GM21367 (cell line): ENCODE measurements around the gene C3.
"Not testable (repeated sequence)": the region's sequence is repeated elsewhere in the genome, so short reads cannot be mapped to it uniquely, and the experiment has no call there.

Source experiments
- ATAC-seq: cut with Tn5 transposase; IDR thresholded peaks from one replicate; pipeline ENCODE4 v1.9.1; 2021; ENCODE audit not compliant: unreplicated experiment

C3 gene

DNA sequence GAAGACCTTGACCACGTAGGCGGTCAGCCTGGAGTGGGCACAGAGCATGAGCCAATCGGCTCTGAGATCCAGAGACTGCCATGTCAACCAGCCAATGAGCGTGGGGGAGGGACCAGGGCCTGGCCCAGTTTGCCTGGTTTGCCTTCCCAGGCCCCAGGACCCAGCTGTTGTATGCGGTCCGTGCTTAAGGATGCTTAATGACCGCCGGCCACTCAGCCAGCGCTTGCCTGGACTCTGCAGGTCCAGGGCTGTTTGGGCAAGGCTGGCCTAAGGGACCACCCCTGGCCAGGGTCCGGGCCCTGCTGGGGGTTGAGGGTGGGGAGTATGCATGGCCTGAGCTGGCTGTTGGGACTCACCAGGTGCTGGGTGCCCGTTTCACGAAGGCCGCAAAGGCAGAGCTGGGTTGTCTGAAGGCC, 27.4 kb downstream of the C3 start:
- ATAC-seq = no peak

DNA sequence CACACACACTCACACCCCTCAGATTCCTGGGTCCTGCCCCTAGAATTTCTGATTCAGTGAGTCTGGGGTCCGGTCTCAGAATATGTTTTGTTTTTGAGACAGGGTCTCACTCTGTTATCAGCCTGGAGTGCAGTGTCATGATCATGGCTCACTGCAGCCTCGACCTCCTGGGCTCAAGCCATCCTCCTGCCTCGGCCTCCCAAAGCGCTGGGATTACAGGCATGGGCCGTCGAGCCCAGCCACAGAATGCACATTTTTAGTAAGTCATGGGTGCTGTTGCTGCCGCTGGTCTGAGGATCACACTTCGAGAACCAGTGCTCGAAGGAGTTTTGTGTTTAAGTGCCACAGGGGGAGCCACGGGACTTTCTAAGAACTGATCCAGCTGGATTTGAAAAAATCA, 28.4 kb downstream of the C3 start:
- no peak for ATAC-seq

DNA sequence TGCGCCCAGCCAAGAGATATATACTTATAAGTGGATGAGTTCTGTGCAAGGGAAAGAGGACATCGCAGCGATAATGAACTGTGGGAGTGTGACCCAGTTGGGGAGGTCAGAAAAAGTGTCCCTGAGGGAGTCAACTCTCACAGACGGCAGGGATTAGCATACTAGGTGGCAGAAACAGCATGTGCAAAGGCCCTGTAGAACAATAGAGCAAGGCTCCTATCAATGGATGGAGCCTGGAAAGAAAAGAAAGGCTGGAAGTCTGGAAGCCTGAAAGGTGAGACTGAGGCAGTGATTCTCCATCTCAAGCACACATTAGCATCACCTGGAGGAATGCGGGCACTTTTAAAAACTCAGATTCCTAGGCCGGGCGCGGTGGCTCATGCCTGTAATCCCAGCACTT, 29.1 kb downstream of the C3 start:
- ATAC-seq = no peak

DNA sequence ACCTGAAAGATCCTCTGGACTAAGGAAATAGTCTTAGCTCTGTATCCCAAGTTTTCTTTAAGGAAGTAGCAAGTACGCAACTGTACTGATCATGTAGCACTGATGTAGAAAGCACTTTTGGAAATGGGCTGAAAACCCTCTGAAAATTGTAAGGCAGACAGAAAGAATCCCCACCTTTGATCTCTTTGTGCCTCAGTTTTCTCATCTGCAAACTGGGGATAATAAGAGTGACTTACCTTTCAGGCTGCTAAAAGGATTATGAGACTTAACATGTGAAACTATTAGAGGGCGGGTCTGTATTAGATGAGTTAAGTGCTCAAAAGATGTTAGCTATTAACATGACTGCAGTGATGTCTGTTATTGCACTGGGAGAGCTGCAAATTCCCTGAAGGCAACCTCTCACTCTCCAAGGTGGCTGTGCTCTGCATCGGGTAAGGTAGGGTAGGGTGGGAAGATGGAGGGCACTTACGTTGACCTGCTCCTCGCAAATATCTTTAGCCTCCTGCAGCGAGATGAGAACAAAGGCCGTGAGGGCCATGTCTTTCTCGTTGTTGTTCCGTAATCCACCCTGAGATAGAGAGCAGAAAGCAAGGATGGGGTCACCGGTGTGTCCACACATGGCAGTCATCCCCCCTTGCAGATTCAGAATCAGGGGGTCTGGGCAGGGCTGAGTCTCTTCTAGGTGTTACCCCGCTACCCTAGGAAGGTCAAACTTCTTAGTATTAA, 30.1 kb downstream of the C3 start:
- no peak for ATAC-seq

DNA sequence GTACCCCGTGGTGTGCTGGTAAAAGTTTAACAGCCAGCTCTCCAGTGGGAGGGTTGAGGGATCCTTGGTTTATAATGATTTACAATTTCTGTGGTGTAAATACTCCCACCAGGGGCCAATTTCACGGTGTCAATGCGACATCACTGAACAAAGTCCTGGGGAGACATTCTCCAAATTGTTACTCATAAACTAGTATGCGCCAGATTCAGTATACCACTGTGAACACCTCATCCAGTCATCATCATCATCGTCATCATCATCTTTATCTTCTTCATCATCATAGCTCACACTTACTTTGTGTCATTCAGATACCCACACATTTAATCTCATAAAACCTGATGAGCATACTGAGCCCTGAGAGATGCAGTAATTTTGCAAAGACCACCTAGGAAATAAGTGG, 33.3 kb downstream of the C3 start:
- ATAC-seq = no peak

DNA sequence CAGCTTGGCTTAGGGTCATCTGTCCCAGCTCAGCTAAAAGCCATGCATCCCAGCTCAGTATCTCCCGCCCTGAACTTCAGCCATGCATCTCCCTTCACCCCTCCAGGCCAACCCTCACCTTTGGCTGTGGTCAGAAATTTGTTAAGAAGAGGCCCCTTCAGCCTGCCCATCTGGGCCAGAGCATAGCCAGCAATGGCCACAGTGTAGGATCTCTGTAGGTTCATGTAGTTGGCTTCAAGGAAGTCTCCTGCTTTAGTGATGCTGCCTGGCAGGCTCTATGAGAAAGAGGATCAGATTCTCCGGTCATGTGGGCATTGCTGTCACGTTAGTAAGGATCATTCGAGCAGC, 33.8 kb downstream of the C3 start:
- ATAC-seq = no peak

DNA sequence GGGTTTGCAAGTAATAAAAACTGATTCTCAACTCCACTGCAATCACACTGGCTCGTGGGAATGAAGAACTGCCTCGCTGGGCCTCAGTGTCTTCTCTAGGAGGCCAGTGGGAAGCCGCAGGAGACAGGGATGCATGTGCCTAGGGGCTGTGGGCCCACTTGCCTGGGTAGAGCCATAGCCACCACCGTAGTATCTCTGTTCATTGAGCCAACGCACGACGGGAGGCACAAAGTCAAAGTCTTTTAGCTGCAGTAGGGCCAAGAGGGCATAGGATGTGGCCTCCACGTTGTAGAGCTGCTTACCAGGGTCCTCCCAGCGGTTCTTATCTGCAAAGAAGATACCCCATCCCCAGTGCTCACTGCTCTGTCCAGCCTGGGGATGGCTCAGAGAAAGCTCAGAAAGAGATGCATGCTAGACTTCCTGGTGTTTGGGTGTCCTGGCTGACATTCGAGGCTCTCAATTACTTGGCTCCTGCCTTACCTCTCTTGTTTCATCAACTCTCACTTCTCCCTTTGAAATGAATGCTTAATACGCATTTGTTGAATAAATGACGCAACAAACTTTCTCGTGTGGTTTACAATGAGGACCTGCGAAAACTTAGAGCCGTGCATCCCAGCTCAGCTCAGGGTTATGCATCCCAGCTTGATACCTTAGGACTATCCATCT, 34.4 kb downstream of the C3 start:
- no peak for ATAC-seq

DNA sequence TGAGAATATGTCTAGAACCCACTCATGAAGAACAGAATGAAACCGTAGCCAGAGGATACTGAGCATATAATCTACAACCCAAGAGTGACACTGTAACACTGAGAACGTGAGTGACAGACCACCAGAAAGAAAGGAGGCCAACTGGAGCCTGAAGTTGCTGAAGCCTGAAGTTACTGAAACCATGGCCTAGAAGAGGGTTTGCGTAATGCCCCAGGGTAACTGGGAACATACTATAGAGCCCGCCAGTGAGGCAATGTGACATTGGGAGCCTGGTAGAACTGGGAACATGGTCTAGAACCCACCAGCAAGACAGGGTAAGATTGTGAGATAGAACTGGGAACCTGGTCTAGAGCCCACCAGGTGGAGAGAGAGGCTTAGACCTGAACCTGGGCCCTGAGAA, 35.0 kb downstream of the C3 start:
- ATAC-seq = no peak

DNA sequence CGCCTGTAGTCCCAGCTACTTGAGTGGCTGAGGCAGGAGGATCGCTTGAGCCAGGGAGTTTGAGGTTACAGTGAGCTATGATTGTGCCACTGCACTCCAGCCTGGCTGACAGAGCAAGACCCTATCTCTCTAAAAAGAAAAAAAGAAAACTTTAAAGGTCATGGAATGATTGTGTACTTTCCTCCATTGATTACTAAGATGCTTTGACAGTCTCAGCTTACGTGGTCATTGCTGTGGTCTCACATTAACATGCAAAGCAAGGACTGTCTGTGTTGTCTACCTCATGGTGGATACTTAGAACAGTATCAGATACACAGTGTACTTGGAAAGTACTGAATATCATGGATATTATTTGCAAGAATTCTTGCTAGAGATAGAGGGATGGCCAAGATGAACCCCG, 36.5 kb downstream of the C3 start:
- no peak for ATAC-seq

DNA sequence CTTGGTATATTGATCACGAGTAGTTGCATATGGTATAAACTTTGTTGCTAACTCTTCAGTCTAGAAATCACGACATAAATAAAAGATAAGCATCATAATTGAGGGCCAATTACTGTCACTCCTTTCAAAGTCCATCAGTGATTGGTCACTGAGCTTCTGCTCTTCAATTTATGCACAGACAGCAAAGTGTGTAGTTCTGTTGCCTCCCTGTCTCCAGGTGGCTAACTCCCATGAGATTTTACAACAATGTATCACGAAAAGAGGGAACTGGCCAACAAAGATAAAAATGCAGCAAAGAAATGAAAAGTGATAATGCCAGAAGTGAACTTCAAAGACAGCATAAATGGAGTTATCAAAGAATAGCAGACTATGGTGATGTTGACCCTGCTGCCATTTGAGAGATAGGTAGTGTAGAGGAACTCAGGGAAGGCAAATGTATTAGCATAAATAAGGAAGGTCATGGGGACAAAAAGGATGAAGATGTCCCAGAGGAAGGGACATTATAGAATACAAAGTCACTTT, 37.8 kb downstream of the C3 start:
- no peak for ATAC-seq

DNA sequence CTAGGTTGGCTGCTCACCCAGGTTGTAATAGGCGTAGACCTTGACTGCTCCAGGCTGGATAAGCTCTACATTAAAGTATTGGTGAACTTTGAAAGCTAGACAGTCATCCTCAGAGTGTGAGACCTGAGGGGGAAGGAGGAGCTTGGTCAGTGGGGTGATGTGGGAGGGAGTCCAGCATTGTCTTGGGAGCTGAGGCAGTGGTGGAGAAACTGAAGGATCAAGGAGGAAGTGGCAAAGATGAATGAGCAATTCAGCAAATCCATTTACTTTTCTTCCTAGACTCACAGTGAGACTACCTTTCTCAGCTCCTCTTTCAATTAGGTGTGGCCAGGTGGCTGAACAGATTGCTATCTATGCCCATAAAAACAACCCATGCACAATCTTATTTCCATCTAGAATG, 40.3 kb downstream of the C3 start:
- no peak for ATAC-seq

DNA sequence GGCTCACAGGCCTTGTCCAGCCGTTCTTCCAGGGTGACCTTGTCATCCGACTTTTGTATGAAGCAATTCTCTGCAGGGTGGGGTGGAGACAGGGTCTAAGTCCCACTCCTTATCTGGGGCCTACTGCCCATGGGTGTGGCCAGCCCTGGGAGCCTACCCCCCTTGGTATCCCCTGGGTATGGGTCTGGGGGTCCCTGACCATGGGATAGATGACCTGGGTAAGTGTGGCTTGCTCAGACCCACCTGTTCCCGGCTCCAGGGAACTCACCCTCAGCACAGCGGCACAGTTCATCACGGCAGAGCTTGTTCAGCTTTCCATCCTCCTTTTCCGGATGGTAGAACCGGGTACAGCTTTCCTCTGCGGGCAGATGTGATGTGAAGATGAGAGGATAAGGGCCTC, 41.3 kb downstream of the C3 start:
- no peak for ATAC-seq

DNA sequence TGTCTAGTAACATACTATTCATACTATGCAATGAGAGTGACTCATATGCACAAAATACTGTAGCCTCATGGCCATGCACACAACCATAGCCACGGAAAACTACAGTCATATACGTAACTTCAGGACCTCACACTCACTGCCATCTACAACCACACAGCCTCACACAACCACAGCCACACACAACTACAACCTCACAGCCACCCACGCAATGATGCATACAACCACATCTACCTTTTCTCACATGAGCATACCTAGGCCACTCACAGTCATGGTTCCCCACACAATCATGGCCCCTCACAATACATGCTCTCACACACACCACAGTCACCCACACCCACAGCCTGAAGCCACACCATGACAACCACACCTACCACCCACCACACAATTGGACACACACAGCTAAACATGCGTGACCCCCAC, 41.8 kb downstream of the C3 start:
- no peak for ATAC-seq

DNA sequence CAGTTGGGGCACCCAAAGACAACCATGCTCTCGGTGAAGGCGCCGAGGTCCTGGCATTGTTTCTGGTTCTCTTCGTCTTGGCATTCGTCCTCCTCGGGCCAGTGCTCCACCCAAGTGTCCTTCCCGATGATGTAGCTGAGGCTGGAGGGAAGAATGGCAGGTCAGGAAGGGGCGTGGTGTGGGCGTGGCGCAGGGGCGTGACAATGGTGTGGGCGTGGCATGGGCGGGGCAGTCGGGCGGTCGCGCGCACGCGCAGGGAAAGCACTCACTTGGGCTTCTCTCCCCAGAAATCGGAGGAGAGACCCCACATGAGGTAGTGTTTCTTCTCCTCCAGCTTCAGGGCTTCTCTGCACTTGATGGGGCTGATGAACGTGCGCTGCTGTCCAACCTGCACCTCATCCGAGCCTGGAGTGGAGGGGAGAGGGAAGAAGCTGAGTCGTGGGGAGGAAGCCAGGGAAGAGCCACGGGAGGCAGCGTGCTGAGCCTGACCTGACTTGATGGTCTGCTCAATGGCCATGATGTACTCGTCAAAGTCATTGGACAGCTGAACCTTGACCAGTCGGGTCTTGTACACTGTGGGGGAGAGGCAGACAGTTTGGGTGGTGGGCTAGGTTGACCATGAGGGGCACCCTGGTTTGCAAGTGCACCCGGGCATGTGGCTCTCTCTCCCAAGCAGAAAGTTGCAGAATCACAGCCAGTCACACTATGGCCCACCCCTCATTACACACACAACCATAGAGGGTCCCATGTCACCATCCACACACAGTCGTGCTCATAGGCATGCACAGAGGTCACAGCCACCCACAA, 42.4 kb downstream of the C3 start:
- no peak for ATAC-seq

DNA sequence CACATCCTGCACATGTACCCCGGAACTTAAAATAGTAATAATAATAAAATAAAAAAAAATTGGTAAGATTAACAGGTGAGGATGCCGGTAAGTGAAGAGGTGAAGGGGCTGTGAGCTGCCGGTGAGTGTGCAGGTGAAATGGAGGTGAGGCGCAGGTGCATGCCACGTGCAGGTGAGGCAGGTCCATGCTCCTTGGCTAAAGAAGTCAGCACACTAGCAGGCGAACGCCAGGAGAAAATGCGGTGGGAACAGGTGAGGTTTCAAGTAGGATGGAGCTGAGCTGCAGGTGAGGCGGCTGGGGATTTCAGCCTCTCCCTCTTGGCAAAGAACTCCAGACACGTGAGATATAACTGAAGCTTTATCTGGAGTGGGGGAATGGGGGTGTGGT, 43.0 kb downstream of the C3 start:
- ATAC-seq = no peak

DNA sequence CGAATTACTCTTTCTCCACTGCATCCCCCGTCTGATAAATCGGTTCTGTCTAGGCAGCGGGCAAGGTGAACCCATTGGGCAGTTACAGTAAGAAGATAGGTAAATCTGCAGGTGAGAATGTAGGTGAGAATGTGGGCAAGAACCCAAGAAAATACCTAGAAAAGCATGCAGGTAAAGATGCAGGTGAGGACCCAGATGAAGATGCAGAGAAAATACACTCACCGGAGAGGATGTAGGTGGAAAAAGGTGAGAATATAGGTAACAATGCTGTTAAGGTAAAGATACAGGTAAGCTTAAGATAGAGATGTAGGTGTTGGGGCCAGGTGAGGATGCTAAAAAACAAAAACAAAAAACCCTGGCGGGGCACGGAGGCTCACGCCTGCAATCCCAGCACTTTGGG, 44.2 kb downstream of the C3 start:
- ATAC-seq = no peak

DNA sequence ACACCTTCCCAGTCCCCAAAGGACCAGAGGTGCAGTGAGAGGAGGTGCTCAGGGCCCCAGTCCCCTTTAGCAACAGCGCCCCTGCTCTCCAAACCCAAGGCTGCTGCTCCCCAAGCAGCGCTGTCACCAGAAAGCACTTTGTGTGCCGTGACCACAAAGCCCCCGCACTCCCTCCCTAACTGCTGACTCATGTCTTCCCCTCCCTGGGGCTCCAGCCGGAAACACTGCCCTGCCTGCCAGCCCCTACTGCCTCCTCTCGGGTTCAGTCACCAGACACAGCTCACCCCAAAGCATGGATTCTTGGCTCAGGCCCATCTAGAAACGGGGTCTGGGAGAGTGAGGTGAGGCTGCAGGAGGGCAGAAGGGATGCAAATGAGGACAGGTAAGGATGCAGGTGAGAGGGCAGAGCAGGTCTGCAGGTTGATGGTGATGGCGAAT, 45.6 kb downstream of the C3 start:
- no peak for ATAC-seq

DNA sequence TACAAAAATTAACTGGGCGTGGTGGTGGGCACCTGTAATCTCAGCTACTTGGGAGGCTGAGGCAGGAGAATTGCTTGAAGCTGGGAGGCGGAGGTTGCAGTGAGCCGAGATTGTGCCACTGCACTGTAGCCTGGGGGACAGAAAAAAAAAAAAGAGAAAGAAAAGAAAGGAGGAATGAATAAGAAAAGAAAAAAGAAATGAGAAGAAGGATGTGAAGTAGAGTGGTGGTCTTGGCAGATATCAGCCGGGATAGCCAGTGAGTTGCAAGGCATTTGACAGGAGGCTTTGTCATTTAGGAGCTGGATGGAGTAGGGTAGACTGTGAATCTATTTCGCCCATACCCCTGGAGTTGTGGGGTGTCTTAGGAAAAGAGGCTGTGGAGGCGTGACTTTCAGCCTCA, 46.0 kb downstream of the C3 start:
- ATAC-seq = not testable (repeated sequence)

DNA sequence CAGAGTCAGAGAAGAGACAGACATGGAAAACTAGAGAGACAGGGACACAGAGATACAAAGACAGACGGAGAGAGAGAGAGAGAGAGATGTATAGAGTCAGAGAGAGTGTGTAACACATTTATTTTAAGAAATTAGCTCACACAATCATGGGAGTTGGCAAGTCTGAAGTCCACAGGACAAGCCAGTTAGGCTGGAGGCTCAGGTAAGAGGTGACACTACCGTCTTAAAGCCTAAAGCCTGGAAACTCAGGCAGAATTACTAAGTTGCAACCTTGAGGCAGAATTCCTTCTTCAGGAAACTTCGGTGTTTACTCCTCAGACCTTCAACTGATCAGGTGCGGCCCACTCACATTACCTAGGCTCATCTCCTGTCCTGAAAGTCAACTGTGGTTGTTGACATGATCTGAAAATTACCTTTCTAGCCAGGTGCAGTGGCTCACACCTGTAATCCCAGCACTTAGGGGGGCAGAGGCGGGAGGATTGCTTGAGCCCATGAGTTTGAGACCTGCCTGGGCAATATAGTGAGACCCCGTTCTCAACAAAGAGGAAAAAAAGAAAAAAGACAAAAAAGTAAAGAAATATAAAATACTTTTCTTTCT, 47.7 kb downstream of the C3 start:
- no peak for ATAC-seq

DNA sequence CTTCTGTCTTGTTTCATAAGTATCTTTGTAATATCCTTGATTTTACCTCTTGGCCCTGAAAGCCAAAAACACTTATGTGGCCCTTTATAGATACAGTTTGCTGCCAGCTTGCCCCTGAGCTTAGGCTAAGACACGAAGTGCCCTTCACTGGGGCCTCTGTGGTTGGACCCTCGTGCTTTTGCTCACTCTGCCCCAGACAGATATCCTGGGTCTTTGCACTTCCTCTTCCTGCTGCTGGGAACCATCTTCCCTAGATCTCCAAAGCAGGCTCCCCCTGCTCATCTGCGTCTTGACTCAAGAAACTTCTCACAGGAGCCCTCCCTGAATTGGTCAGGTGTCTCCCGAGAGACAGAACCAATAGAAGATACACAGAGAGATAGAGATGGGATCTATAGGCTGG, 48.5 kb downstream of the C3 start:
- no peak for ATAC-seq

DNA sequence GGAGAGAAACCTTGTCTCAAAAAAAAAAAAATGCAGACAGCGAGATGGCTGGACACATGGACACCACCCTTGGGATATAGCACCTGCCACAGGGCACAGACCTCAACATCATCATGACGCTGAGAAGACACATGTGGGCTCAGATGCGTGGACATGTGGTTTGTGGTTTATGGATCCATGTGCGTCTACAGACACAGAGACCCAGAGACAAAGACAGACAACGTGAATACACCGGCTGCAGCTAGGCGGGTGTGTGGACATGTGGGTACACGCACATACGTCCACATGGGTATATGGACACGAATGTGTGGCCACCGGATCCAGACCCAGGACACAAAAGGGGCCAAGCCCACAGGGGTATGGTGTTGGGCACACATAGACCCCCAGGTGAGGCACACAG, 51.8 kb downstream of the C3 start:
- ATAC-seq = no peak
